22Rv1 (cell line): ENCODE data around the gene SEPHS1.

Source experiments
- ZFX ChIP-seq: fragments of 450-650 bp; IDR thresholded peaks from 2 replicates; pipeline ENCODE4 v1.6.1; 2017; ENCODE audit warnings: antibody characterized with exemption, borderline replicate concordance
- TF ChIP-seq, protein P1 (sequence below): fragments of 450-650 bp; IDR thresholded peaks from 2 replicates; pipeline ENCODE4 v1.5.1; 2017; ENCODE audit warnings: mild to moderate bottlenecking

GRCh38 chr10:13360587-13360986 lies 12.5 kb upstream of the SEPHS1 start:
- TF ChIP-seq, protein P1, sequence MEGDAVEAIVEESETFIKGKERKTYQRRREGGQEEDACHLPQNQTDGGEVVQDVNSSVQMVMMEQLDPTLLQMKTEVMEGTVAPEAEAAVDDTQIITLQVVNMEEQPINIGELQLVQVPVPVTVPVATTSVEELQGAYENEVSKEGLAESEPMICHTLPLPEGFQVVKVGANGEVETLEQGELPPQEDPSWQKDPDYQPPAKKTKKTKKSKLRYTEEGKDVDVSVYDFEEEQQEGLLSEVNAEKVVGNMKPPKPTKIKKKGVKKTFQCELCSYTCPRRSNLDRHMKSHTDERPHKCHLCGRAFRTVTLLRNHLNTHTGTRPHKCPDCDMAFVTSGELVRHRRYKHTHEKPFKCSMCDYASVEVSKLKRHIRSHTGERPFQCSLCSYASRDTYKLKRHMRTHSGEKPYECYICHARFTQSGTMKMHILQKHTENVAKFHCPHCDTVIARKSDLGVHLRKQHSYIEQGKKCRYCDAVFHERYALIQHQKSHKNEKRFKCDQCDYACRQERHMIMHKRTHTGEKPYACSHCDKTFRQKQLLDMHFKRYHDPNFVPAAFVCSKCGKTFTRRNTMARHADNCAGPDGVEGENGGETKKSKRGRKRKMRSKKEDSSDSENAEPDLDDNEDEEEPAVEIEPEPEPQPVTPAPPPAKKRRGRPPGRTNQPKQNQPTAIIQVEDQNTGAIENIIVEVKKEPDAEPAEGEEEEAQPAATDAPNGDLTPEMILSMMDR, result no peak
- TF ChIP-seq ZFX, result no peak
